Stimulated activated CD8-positive, alpha-beta memory T cell treated with anti-CD3 and anti-CD28 coated beads, Interleukin-4, amount 100 ng/mL, for 4 hours (primary cell): Measurements from ENCODE around the gene POFUT2.
A peak's percentile ranks its signal among the peaks of the same experiment; 100 is the strongest.

Source experiments
- DNase-seq, 2 donors: peaks; one replicate each; pipeline ENCODE4 v3.0.0-alpha.2; 2020; ENCODE audit warnings: low read depth in 2 of 2, low spot score in 1 of 2

Gene POFUT2

GRCh38 chr21:45299026-45299863 lies 11.6 kb upstream of the POFUT2 start:
- DNase-seq, result no peak

- DNase-seq, result no peak
Measured at GRCh38 chr21:45297869-45298268, 10.2 kb upstream of the POFUT2 start.

DNA sequence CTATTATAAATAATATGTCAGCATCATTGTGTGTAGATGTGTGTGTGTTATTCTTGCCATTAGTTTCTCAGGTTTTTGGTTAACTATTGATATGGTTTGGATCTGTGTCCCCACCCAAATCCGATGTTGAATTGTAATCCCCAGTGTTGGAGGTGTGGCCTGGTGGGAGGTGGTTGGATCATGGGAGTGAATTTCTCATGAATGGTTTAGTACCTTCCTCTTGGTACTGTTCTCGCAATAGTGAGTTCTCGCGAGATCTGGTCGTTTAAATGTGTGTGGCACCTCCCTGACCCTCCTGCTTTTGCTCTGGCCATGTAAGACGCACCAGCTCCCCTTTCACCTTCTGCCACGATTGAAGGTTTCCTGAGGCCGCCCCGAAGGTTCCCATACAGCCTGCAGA lies 9.6 kb upstream of the POFUT2 start:
- DNase-seq, result no peak

- no peak for DNase-seq
Measured at GRCh38 chr21:45296638-45297037, 8.9 kb upstream of the POFUT2 start.

- no peak for DNase-seq
Measured at GRCh38 chr21:45295576-45296365, 8.1 kb upstream of the POFUT2 start.

GRCh38 chr21:45294509-45295291 lies 7.0 kb upstream of the POFUT2 start:
- no peak for DNase-seq

GRCh38 chr21:45293726-45294401 lies 6.2 kb upstream of the POFUT2 start:
- DNase-seq, result no peak

GRCh38 chr21:45293220-45293725 lies 5.6 kb upstream of the POFUT2 start:
- DNase-seq, result no peak

- DNase-seq, result peak; percentile 31
Measured at GRCh38 chr21:45292399-45293219, 4.9 kb upstream of the POFUT2 start.

GRCh38 chr21:45291613-45292398 lies 4.1 kb upstream of the POFUT2 start:
- DNase-seq, result no peak

- DNase-seq, result no peak
Measured at GRCh38 chr21:45290948-45291612, 3.4 kb upstream of the POFUT2 start.

DNA sequence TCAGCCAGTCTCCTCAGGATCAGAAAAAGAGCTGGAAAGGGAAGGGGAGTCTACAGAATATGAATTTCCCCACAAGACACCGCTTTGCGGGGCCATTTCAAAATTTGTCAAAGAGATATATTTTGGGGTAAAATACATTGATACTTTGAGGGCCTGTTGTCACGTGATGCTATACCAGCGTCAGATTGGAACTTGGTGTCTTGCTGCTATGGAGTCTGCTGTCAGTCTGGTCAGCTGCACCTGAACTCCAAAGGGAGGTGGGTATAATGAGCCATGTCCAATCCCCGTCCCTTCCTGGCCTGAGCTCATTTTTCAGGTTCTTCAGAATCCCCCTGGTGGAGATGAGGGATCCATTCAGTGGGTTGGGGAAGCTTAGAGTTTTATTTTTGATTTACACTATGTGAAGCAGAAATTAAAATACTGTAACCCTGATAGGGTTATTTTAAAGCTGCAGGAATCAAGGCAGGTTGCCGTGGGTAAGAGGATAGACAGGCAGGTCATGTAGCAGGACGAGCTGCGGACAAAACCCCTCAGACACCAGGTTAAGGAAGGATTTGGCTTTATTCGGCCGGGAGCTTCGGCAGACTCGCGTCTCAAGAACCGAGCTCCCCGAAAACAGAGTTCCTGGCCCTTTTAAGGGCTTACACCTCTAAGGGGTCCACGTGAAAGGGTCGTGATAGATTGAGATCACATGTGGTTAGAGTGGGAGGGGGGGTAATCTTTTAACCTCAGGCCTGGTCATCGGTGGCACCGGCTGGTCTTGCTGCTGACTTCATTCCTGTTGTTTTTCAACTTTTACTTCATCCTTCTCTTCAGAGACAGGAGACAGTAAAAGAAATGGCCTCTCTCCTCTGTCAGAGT lies 2.2 kb upstream of the POFUT2 start:
- no peak for DNase-seq

DNA sequence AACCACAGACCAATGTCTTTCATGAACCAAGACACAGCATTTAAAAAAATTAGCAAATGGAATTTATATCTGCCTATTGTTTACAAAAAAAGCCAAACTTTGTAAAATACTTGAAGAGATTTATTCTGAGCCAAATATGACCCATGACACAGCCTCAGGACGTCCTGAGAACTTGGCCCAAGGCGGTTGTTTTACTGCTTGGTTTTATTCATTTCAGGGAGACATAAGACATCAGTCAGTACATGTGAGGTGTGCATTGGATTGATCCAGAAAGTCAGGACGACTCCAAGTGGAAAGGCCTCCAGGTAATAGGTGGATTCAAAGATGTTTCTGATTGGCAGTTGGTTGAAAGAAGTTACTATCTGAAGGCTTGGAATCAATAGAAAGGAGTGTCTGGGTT lies 1.4 kb upstream of the POFUT2 start:
- DNase-seq, result no peak

GRCh38 chr21:45288441-45288841 lies 746 bp upstream of the POFUT2 start:
- DNase-seq, result no peak

- DNase-seq, result no peak
Measured at GRCh38 chr21:45286671-45287437, 841 bp downstream of the POFUT2 start.

DNA sequence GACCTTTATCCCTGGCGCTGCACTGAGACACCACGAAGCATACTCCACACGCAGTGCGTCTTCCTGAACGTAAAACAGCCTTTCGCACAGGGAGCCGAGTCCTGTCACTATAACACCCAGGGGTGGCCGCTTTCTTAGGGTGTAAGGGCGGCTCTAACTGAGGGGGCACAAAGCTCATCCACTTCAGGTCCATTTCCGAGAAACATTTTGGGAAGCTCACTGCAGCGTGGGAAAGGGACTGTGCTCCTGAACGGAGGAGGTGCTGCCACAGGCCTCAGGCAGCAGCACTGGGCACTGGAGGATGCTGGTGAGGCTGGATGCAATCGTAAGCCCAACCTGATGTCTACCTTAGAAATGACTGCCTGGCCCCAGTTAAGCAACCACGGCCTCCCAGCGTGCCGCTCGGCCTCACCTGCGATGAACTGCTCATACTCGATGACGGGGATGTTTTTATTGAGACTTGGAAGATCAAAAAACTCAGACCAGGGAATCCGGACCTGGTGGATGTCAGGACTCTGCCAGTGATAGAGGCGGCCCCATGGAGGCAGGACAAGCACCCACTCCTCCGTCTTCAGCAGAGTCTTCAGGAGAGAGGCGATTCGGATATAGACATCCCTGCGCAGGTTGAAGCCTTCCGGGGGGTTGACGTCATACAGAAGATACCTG lies 2.3 kb downstream of the POFUT2 start:
- DNase-seq, result no peak

DNA sequence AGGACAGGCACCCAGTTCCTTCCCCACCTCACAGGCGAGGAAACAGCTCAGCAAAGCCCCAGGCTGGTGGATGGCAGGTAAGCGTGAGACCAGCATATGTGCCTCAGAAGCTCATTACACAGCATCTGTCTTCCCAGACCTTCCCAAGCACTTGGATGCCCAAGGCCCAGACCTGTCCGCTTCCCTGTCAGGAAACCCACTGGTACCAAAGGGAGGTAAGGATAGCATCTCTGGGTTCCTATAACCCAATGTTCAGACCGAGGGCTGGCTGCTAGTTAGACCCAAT lies 3.3 kb downstream of the POFUT2 start:
- no peak for DNase-seq
